Activated naive CD8-positive, alpha-beta T cell (primary cell): ENCODE results near the gene ANOS1.
"Not testable (repeated sequence)": the region's sequence is repeated elsewhere in the genome, so short reads cannot be mapped to it uniquely, and the experiment has no call there.

Experiments
- H3K27ac Mint-ChIP-seq: one replicate; pipeline ENCODE4 v1.8.0; 2021; ENCODE audit warnings: mixed read lengths
- H3K27me3 Mint-ChIP-seq: one replicate; pipeline ENCODE4 v1.8.0; 2021; ENCODE audit warnings: mixed read lengths
- H3K36me3 Mint-ChIP-seq: one replicate; pipeline ENCODE4 v1.8.0; 2021; ENCODE audit warnings: mixed read lengths
- H3K4me1 Mint-ChIP-seq: one replicate; pipeline ENCODE4 v1.8.0; 2021; ENCODE audit warnings: low read depth, mixed read lengths
- H3K4me3 Mint-ChIP-seq: one replicate; pipeline ENCODE4 v1.8.0; 2021; ENCODE audit warnings: mild to moderate bottlenecking, mixed read lengths
- H3K9me3 Mint-ChIP-seq: one replicate; pipeline ENCODE4 v1.8.0; 2021; ENCODE audit warnings: low read depth, mixed read lengths

Gene ANOS1

DNA sequence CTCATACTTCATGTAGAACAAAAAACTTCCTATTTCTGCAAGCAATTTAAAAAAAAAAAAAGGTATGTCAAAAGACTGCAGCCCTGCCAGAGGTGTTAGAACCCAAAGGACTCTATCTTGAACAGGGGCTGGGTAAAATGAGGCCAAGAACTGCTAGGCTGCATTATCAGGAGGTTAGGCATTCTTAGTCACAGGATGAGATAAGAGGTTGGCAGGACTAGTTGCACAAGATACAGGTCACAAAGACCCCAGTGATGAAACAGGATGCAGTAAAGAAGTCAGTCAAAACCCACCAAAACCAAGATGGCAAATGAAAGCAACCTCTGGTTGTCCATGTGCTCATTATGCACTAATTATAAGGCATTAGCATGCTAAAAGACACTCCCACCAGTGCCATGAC is 104.1 kb downstream of the ANOS1 start:
- no peaks in the 10 kb centered on the region for H3K36me3 Mint-ChIP-seq
- H3K4me3 Mint-ChIP-seq, result no peak overlapping the region
- H3K9me3 Mint-ChIP-seq, result no peaks in the 10 kb centered on the region
- H3K27me3 Mint-ChIP-seq, result no peaks in the 10 kb centered on the region
- no peak overlapping the region for H3K27ac Mint-ChIP-seq
- H3K4me1 Mint-ChIP-seq, result no peaks in the 10 kb centered on the region

DNA sequence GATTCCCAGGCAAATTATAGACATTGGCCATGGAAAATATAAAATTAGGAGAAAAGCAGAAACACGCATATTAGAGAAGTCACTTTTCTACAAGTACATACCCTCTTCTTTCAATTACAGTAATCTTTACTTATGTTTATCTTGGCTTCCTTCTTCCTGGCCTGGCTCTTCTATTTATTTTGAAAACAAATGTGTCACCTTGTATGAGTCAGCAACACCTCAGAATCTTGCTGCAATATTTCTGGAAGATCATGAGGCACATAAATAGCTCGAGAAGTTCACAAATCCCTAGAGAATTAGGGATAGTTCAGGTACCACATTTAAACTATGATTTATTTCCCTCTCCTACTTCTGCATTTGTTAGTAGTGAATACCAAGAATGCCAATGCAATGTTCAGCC is 124.6 kb downstream of the ANOS1 start:
- Mint-ChIP-seq H3K36me3 (no peaks in the 10 kb centered on the region), H3K27ac (no peak overlapping the region), H3K27me3 (no peaks in the 10 kb centered on the region), H3K9me3 (no peaks in the 10 kb centered on the region), H3K4me1 (no peaks in the 10 kb centered on the region), H3K4me3 (no peak overlapping the region)

DNA sequence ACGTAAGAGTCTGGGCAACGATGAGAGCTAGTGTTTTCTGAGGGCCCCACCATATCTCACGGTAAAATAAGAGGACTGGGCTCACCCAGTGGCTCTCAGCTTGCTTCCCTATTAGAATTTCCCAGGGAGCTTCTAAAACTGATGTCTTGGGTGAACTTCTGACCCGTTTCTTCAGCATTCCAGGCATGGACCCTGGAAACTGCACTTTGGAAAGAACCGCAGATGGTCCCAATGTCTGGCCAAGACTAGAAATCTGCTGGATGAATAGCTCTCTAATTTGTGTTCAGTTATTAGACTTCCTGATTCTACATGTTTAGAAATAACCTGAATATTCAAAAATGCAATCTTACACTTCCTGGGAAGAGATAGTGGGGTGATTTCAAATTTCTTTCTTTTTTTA is 127.8 kb downstream of the ANOS1 start:
- H3K36me3 Mint-ChIP-seq, result no peaks in the 10 kb centered on the region
- H3K4me1 Mint-ChIP-seq, result no peaks in the 10 kb centered on the region
- no peaks in the 10 kb centered on the region for H3K27me3 Mint-ChIP-seq

DNA sequence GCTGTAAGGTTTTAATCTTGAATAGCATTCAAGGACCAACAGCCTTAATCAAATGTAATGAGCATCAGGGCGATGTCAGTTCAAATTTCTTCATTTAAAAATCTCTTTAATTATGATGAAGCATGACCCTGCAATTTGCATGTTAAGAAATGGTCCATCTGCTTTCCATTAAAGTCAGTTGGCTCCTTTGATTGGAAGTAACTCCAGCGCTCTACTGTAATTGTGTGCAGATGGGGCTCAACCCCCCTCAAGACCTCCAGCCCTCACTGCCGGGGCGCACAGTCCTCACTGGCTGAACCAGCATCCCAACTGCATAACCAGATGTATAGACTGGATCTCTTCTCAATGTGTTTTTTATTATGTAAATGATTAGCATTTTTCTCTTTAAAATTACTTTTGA is 140.4 kb downstream of the ANOS1 start:
- Mint-ChIP-seq H3K27me3 (no peaks in the 10 kb centered on the region), H3K4me3 (no peak overlapping the region), H3K27ac (no peak overlapping the region), H3K9me3 (no peaks in the 10 kb centered on the region), H3K36me3 (no peaks in the 10 kb centered on the region), H3K4me1 (no peaks in the 10 kb centered on the region)

More for the DNA sequence above, 127.8 kb downstream of the ANOS1 start:
- Mint-ChIP-seq H3K4me3 (no peak overlapping the region), H3K9me3 (no peaks in the 10 kb centered on the region), H3K27ac (no peak overlapping the region)

DNA sequence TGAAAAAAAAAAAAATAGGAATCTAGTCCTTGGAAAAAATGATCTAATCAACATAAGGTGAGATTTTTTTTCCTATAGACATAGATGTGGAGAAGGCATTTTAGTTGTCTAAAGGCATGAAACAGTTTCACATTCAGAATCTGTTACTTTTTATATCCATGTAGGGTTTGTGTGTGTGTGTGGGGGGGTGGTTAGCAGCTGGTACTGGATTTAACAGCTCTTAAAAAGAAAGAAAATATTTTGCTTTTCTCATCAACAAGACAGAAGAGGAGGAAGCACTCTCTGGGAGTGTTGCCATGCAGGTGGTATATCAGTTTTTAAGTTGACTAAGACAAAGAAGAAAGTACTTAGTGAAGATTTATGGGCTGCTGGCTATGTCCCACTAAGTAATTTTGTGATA is 145.0 kb downstream of the ANOS1 start:
- no peak overlapping the region for H3K4me3 Mint-ChIP-seq
- H3K27ac Mint-ChIP-seq, result no peak overlapping the region
- H3K36me3 Mint-ChIP-seq, result no peaks in the 10 kb centered on the region
- H3K27me3 Mint-ChIP-seq, result no peaks in the 10 kb centered on the region
- no peaks in the 10 kb centered on the region for H3K9me3 Mint-ChIP-seq
- H3K4me1 Mint-ChIP-seq, result no peaks in the 10 kb centered on the region

DNA sequence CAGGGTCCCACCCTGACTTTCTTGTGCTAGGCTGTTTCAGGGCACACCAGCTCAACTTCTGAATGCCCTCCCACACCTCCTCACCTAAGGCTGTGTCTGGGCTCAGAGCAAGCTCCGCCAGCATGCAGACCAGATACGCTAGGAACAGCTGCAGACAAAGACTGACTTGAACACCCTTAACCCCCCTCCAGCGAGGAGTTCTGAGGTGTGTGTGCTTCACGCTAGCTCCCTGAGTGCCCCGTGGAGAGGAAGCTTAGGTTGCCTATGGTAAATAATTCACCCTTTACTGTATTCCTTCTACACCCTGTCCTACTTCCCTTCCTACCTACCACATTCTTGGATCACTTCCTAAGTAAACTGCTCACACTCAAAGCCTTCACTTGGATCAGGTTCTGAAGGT is 152.3 kb downstream of the ANOS1 start:
- Mint-ChIP-seq H3K4me1 (no peaks in the 10 kb centered on the region), H3K27ac (no peak overlapping the region), H3K4me3 (no peak overlapping the region), H3K9me3 (no peaks in the 10 kb centered on the region), H3K27me3 (no peaks in the 10 kb centered on the region), H3K36me3 (no peaks in the 10 kb centered on the region)

DNA sequence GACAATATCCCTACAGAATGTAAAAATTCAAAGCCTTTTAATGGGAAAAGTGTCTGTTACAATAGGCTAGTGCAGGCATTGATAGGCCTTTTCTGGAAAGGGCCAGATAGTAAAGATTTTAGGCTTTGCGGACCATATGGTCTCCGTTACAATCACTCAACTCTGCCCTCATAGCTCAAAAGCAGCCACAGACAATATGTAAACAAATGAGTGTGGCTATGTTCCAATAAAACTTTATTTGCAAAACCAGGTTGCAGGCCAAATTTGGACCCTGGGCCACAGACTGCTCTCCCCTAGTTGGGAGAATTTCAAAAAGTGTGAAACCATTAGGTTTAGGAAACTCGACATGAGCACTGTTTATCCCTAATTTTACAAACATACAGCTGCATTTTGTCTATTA is 155.1 kb downstream of the ANOS1 start:
- H3K4me1 Mint-ChIP-seq, result no peaks in the 10 kb centered on the region
- no peak overlapping the region for H3K27ac Mint-ChIP-seq
- no peaks in the 10 kb centered on the region for H3K9me3 Mint-ChIP-seq
- H3K27me3 Mint-ChIP-seq, result no peaks in the 10 kb centered on the region
- no peak overlapping the region for H3K4me3 Mint-ChIP-seq
- no peaks in the 10 kb centered on the region for H3K36me3 Mint-ChIP-seq

DNA sequence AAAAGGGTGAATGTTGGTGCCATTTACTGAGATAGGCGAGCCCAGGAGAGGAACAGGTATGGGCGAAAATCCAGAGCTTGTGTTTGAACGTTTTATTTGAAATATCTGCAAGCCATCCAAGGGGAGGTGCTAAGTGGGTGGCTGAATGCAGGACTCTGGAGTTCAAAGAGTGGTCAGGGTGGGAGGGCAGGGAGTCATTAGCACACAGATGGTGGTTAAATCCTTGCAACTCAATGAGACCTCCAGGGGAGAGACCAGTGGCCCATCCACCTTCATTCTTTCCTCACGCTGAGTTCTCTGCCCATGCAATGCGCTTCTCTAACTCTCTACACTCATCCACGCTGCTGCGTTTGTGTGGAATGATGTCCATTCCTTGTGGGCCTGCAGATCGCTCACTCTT is 166.2 kb downstream of the ANOS1 start:
- Mint-ChIP-seq H3K27me3 (no peaks in the 10 kb centered on the region), H3K36me3 (no peaks in the 10 kb centered on the region), H3K27ac (no peak overlapping the region), H3K9me3 (no peaks in the 10 kb centered on the region), H3K4me3 (no peak overlapping the region), H3K4me1 (no peaks in the 10 kb centered on the region)

DNA sequence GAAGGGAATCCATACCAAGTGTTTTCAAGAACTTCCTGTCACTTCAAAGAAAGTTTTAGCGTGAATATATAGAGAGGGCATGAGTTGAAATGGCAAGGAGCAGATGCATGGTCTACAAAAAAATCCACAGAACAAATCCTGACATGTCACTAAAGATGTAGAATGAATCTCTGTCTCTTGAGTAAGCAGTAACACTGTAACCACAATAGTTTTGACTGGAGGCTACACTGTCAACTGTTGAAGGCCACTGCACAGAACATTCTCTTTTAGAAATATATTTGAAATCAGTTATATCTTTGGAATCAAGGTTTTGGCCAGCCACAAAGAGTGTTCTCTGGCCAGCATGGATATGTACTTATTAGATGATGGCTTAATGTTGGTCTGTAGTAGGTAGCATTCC is 183.5 kb downstream of the ANOS1 start:
- no peaks in the 10 kb centered on the region for H3K9me3 Mint-ChIP-seq
- no peaks in the 10 kb centered on the region for H3K27me3 Mint-ChIP-seq
- H3K36me3 Mint-ChIP-seq, result no peaks in the 10 kb centered on the region
- no peak overlapping the region for H3K4me3 Mint-ChIP-seq
- no peak overlapping the region for H3K27ac Mint-ChIP-seq
- H3K4me1 Mint-ChIP-seq, result no peaks in the 10 kb centered on the region

DNA sequence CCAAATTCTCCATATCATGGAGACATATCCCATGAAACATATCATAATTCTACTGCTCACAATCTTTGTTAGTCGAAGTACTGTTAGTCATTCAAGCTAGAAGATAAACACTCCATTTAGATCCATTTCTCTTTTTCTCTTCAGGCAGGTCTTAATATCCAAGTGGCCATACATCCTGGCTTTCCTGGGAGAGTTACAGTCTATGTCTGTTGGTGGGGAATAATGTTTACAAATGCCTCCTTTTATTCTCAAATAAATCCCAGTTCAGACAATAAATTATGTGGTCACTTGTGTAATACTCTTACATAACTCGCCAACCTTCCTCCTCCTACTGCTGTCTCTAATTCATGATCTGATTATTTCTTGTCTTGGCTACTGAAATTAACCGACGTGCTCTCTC is 185.2 kb downstream of the ANOS1 start:
- Mint-ChIP-seq H3K9me3 (no peaks in the 10 kb centered on the region), H3K27me3 (no peaks in the 10 kb centered on the region), H3K36me3 (no peaks in the 10 kb centered on the region), H3K27ac (no peak overlapping the region), H3K4me3 (no peak overlapping the region), H3K4me1 (no peaks in the 10 kb centered on the region)

DNA sequence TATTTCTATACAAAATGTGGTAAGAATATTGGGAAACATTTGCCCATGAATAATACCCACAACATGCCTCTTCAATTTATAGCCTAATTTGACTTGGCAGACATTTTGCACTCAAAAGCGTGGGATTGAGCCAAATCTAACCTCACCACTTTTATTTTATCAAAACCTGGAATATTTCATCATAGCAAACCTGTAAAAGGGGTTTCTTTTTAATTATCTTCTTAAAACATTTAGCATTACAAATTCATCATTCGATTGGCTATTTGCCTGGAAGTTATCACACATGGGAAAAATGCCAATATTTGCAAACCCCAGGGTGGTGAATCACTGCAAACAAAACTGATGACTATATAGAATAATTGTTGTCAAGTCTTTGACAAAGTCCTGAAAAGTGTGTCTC is 211.1 kb downstream of the ANOS1 start:
- H3K9me3 Mint-ChIP-seq, result no peaks in the 10 kb centered on the region
- H3K27ac Mint-ChIP-seq, result no peak overlapping the region
- H3K4me1 Mint-ChIP-seq, result no peaks in the 10 kb centered on the region
- no peaks in the 10 kb centered on the region for H3K27me3 Mint-ChIP-seq
- H3K36me3 Mint-ChIP-seq, result no peaks in the 10 kb centered on the region
- no peak overlapping the region for H3K4me3 Mint-ChIP-seq

DNA sequence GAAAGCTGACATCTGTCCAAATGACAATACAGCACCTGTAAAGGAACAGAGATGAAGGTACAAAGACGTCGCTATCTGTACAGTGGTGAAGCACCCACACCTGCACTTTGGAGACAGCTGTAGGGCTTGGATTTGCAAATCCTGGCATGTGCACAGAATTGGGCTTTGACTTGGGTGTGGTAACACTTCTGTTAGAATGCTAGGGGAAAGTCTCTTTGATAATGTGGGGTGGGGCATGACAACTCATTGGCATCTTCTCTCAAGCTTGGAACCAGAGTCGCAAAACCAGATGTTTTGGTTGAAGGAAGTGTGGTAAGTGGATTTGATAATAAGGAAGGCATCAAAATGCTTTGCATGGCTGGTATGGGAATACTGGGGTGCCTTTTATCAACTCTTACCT is 211.8 kb downstream of the ANOS1 start:
- H3K4me1 Mint-ChIP-seq, result no peaks in the 10 kb centered on the region
- no peaks in the 10 kb centered on the region for H3K36me3 Mint-ChIP-seq

DNA sequence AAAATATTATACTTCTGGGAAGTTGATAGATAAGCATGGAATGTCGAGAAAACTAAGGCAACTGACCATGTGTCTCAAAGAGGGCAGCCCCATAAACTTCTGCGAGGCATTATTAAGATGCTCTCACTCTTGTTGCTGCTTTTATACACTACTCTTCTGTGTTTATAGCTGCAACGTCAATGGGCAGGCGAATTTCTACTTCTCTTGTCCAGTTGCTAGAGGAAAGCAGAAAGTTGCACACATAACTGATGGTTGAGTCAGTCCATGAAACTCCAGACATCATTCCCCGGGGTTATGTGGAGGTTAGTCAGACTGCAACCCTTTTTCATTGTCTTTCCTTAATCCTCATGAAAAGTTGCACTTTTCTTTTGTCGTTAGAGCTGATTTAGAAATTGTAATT is 227.5 kb downstream of the ANOS1 start:
- Mint-ChIP-seq H3K27me3 (no peaks in the 10 kb centered on the region), H3K4me3 (no peak overlapping the region), H3K36me3 (no peaks in the 10 kb centered on the region), H3K9me3 (no peaks in the 10 kb centered on the region), H3K27ac (no peak overlapping the region), H3K4me1 (no peaks in the 10 kb centered on the region)

More for the DNA sequence above, 211.8 kb downstream of the ANOS1 start:
- Mint-ChIP-seq H3K9me3 (peaks cover under 1% of the 10 kb centered on the region), H3K4me3 (no peak overlapping the region), H3K27me3 (no peaks in the 10 kb centered on the region), H3K27ac (no peak overlapping the region)

DNA sequence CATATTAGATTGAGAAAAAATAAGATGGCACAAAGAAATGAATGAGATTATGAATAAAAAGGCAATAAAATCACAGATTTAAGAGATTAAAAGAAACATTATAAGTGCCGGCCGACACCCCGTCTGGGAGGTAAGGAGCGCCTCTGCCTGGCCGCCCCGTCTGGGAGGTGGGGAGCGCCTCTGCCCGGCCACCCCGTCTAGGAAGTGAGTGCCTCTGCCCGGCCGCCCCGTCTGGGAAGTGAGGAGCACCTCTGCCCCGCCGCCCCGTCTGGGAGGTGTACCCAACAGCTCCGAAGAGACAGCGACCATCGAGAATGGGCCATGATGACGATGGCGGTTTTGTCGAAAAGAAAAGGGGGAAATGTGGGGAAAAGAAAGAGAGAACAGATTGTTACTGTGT is 229.8 kb downstream of the ANOS1 start:
- not testable (repeated sequence) for H3K4me1 Mint-ChIP-seq, H3K27ac Mint-ChIP-seq, H3K4me3 Mint-ChIP-seq, H3K36me3 Mint-ChIP-seq, H3K9me3 Mint-ChIP-seq, H3K27me3 Mint-ChIP-seq

DNA sequence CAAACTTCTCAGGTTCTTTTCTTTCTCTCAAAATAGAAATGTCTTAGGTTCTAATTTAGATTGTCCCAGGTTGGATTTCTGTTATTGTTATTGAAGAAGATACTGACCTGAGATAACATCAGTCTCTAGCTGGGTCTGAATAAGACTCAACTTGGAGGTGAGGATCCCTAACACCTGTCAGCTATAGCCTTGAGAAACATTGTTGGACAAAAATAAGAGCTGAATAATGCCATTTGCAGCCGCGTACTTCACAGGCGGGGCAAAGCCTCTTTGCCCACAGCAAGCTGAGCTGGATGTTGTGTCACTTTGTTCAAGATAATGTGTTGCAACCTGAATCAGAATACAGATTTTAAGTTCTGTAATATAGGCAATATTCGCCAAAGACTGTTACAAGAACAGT is 231.7 kb downstream of the ANOS1 start:
- no peaks in the 10 kb centered on the region for H3K4me1 Mint-ChIP-seq
- H3K27me3 Mint-ChIP-seq, result no peaks in the 10 kb centered on the region
- H3K9me3 Mint-ChIP-seq, result no peaks in the 10 kb centered on the region
- H3K36me3 Mint-ChIP-seq, result no peaks in the 10 kb centered on the region
- H3K27ac Mint-ChIP-seq, result no peak overlapping the region
- H3K4me3 Mint-ChIP-seq, result no peak overlapping the region

DNA sequence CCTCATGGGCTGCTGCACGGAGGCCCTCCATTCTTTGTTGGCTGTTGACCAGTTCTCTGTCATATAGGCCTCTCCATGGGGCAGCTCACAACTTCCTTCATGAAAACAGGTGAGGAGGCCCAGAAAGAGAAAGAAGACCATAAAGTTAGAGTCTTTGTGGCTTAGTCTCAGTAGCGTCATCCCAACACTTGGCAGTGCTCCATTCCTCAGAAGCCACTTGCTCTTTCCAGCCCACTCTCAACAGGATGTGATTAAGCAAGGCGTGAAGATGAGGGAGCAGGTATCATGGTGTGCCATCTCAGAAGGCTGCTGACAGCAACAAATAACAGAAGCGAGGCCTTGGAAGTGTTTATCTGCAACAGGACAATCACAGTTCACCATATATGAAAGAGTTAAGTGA is 236.9 kb downstream of the ANOS1 start:
- not testable (repeated sequence) for H3K27ac Mint-ChIP-seq, H3K4me1 Mint-ChIP-seq, H3K27me3 Mint-ChIP-seq, H3K9me3 Mint-ChIP-seq, H3K4me3 Mint-ChIP-seq, H3K36me3 Mint-ChIP-seq
